ENCODE data around the gene MT1B. TPM values are rescaled to one million over a fixed set of nuclear protein-coding genes. Genes with fewer than 3 reads are reported as not detected.
A peak's percentile ranks its signal among the peaks of the same experiment; 100 is the strongest.

The MT1B gene
- total RNA-seq, 1 donor from 2014 or later = not detected

GRCh38 chr16:56637814-56638750 lies 13.6 kb upstream of the MT1B start, which contains the start of gene MT1A:
TSS of gene MT1A (plus strand) at chr16:56638666. CDS start at chr16:56638739, 73 bp downstream.
- peak; percentile 32 for DNase-seq

DNA sequence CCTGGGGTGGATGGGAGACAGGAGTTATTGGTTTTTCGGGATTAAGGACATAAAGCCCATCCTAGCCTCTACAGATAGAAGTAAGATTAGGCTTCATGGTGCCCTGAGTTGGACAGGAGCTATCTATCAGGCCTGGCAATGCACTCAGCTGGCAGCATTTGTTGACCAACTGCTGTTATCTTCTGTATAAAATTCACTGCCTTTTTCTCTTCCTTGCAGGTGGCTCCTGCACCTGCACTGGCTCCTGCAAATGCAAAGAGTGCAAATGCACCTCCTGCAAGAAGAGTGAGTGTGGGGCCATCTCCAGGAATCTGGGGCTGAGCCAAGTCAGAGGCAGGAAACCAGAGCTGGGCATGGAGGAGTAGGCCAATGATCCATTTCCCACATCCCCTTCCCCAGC lies 12.6 kb upstream of the MT1B start:
- no peak for DNase-seq

DNA sequence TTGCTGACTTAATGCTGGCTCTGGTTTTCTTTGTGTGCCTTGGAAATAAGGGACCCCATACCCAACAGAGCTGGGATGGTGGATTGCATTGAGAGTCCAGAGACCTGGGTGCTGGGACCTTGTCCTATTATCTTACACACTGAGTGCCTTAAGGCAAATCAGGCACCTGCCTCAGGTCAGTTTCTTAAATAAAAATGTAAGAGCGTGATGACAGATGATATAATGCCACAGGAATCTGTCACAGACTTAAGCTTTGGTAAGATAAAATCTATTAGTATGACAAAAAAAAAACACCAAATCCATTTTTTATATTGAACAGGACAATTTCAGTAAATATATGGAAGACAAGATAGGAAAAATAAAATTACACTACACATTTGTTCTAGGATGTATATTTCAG lies 11.6 kb upstream of the MT1B start:
- no peak for DNase-seq

DNA sequence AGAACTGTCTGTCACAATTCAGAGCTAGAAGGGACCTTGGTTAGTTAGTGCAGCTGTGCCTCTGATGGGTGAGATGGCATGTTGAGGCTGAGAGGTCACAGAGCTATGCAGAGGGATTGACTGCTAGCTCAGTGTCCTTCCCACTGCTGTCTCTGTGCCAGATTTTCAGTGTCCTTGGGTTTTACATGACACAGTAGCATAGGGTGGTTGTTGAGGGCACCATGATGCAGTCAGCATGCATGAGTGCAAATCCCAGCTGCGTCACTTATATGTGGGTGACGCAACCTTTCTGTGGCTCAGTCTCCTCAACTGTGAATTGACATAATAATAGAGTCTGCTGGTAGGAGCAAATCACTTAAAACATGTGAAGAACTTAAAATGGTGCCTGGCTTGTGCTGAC lies 10.5 kb upstream of the MT1B start:
- no peak for DNase-seq

- peak; percentile 24 for DNase-seq
Observed at GRCh38 chr16:56643080-56643778, 8.5 kb upstream of the MT1B start.

DNA sequence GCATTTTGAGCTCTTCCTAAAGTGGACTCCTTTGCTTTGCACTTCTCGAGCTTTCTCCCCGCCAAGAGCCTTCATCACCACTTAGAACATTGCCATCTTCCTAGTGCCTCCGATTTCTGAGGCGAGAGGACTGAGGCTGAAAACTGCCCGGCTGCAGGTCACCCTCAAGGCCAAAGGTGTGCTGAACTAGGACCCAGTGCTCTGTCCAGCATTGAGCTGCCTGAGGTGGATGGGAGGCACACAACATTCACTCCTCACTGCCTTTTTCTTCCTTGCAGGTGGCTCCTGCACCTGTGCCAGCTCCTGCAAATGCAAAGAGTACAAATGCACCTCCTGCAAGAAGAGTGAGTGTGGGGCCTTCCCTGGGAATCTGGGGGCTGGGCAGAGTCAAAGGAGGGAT lies 7.9 kb upstream of the MT1B start:
- DNase-seq = no peak

DNA sequence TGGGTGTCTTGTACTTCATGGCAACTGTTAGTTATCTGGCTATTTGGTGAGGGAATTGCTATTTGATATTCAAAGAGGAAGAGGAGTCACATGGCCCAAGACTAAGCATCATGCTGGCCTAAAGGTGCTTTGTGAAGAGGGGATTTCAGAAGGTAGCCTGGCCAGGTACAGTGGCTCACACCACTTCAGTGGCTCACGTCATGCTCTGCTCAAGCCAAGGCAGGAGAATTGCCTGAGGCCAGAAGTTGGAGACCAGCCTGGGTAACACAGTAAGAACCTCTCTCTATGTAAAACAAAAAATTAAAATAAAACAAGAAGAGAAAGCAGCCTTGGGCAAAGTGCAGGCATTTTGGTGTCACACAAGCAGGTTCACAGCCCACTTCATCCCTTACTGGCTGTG lies 6.4 kb upstream of the MT1B start:
- no peak for DNase-seq

- no peak for DNase-seq
Observed at GRCh38 chr16:56645838-56646237, 5.8 kb upstream of the MT1B start.

DNA sequence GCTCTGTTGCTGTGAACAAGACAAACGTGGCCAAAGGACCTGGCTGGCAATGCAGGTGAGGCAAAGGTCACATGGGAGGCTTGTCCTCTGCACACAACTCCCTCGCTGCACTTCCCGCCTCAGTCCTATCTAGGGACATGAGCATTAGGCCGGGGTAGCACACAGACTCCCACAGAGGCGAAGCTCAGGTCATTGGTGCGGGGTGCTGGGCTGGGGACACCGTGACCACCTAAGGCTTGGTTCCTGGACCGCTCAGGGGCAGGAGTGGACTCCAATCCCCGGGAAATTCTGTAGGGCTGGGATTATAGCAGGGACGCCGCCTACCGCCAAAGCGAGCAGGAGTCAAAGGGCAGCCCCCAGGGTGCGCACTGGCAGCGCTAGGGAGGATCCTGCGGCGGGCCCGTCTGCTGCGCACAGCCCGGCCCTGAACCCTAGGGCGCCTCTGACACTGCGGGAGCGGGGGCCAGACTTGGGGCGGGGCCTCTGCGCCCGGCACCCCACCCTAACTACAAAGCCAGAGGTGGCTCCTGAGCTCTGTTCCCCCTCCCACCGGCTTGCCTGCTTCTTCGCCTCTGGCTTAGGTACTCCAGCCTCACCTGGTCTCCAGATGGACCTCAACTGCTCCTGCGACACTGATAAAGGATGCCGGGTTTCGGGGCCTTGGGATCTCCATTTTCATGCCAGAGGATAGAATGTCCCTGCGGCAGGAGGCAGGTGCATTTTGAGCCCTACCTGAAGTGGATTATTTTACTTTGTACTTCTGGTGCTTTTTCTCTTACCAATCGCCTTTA lies 3.9 kb upstream of the MT1B start:
- DNase-seq = no peak

- no peak for DNase-seq
Observed at GRCh38 chr16:56649271-56649670, 2.4 kb upstream of the MT1B start.

- DNase-seq = no peak
Observed at GRCh38 chr16:56649820-56650219, 1.9 kb upstream of the MT1B start.

DNA sequence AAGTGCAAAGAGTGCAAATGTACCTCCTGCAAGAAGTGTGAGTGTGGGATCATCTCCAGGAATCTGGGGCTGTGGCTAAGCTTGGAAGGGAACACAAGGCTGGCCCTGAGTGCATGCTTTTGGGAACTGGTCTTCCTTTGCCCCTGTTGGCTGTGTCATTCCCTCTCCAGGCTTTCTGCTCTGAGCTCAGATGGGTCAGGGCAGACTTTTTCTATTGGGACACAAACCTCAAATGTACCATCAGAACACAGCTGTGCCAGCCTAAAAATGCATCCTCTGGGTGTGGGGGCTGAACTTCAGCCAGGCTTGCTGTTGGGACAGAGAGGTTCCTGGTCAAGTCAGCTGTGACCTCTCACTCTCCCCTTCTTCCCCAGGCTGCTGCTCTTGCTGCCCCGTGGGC lies 914 bp downstream of the MT1B start:
- DNase-seq = no peak

DNA sequence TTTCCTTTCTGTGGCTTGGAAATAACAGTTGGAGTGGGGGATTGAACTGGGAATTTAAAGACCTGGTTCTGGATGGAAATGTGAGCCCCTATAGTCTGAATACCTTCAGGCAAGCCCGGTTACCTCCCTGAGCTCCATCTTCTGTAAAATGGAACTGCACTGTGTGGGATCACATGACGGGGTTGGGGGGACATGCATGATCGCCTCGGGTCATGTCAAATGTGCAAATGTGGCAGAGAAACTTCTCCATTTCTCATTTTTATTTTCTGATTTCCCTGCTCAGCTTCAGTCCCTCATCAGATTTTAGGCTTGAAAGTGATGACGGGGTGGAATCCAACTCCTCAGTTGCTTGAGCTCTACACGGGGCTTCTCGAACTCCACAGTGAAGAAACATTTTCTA lies 1.5 kb downstream of the MT1B start:
- no peak for DNase-seq

GRCh38 chr16:56657555-56658326 lies 6.1 kb downstream of the MT1B start, which contains the start of gene MT1F:
TSS of gene MT1F (plus strand) at chr16:56657959. CDS start at chr16:56658059, 100 bp downstream.
- peak; percentile 47 for DNase-seq

GRCh38 chr16:56658327-56658875 lies 6.7 kb downstream of the MT1B start:
- DNase-seq = no peak

DNA sequence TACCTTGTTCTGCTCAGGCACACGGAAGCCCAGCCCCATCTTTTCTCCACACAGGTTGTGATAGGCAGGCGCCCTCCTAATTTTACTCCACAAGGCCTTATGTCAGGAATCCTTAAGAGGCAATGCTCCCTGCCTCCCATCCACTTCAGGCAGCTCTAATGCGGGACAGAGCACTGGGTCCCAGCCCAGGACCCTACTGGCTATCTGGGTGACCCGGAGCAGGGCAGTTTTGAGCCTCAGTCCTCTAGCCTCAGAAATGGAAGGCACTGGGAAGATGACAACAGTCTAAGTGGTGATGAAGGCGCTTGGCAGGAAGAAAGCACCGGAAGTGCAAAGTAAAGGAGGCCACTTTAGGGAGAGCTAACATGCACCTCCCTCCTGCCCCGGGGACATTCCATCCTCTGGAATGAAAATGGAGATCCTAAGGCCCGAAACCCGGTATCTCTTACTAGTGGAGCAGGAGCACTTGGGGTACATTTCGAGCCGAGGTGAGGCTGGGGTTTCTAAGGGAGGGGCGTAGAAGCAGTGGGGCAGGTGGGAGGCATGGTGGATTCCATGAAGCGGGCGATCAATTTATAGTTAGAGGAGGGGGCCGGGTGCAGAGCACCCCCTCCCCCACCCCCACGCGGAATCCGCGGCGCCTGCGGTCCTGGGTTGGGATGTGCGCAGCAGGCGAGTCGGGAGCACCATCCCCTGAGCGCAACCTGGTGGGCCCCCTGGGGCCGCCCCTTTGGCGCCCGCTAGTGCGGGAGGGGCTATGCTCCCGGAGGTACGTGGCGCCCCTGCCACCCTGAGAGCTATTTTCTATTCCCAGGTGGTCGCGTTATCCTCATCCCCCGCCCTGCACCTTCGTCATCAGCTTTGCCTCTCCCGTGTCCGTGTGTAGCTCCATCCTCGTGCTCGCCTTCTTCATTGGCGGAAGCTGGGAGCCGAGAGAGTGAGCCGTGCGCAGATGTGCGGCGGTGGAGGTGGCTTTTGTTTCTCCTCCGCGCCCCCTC lies 11.0 kb downstream of the MT1B start:
- peak; percentile 15 for DNase-seq

DNA sequence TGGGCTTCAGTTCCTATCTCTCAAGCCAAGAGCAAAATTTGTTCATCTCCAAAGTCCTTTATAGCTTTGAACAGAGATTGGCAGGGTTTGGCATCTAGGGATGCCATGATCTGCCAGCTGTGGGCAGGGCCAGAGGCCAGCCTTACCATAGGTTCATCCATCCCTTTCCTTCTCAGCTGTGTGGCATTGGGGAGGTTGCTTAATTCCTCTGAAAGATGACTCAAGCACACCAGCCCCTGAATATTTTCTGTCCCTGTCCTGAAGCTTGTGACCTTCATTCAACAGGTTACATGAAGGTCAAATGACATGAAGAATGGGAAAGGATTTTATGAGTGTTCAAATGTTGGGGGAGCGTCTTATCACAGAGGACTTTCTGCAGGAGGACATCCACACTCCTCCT lies 12.8 kb downstream of the MT1B start:
- DNase-seq = no peak

- DNase-seq = peak; percentile 12
Observed at GRCh38 chr16:56665286-56666261, 13.9 kb downstream of the MT1B start.

All from tongue (tissue), 2 donors.